ENCODE results near the gene TNFAIP3.

TNFAIP3 gene

GRCh38 chr6:137864812-137865508, 2.1 kb upstream of the TNFAIP3 start:
- no peak for TF ChIP-seq CTCF (IDR thresholded peaks at IDR 0.05; ENCODE audit: low read depth, low read length)
- no peak for TF ChIP-seq POLR2A (IDR thresholded peaks at IDR 0.05; ENCODE audit: extremely low read depth, insufficient read length)
- TF ChIP-seq MYC (IDR thresholded peaks at IDR 0.05; ENCODE audit: low read depth, low read length), result no peak
- no peak for TF ChIP-seq MAX (IDR thresholded peaks at IDR 0.05; ENCODE audit: low read depth, low read length)
- no peak overlapping the region for H3K4me3 ChIP-seq (ENCODE audit: low read depth, low read length)
- DNase-seq (ENCODE audit: low read depth), result no peak

GRCh38 chr6:137866200-137866913, 702 bp upstream of the TNFAIP3 start:
- H3K4me3 ChIP-seq (ENCODE audit: low read depth, low read length), result peak overlapping the region; percentile 71
- peak; percentile 65 for TF ChIP-seq MAX (IDR thresholded peaks at IDR 0.05; ENCODE audit: low read depth, low read length)
- no peak for TF ChIP-seq CTCF (IDR thresholded peaks at IDR 0.05; ENCODE audit: low read depth, low read length)
- DNase-seq (ENCODE audit: low read depth), result peak; percentile 75

DNA sequence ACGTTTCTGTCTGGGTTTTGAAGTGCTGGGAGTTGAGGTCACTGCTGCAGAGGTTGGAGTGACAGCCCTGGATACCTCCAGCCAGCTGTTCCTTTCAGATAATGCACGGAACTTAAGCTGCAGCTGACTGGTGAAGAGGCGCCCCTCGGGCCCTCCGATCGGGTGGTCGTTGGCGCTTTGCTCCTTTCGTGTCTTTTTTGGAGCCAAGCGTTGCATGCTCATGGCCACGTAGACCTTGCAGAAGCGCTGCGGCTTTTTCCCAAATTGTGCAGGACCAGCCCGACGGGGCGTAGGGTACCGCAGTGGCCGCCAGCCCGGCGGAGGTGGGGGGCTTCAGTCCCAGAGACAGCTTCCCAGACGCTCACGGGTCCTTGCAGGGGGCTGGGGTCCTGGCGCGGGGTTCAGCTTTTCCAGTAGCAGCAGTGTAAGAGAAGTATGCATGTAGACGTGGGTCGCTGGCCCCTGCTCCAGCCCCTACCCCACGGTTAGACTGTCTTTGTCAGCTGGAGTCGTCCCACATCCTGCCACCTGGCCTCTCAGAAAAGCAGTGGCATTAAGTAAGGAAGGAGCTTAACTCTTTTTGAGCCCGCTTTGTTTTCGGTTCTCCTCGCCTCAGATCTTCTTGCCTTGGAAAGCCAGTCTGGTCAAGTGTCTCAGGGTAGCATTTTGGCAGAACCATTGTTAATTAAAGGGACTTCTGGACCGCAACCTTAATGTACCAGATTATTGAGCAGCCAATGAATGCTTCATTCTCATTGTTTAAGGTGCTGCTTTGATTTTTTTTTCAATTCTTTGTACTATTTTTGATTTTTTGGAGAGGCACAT, 838 bp downstream of the TNFAIP3 start:
- peak; percentile 77 for DNase-seq (ENCODE audit: low read depth)

DNA sequence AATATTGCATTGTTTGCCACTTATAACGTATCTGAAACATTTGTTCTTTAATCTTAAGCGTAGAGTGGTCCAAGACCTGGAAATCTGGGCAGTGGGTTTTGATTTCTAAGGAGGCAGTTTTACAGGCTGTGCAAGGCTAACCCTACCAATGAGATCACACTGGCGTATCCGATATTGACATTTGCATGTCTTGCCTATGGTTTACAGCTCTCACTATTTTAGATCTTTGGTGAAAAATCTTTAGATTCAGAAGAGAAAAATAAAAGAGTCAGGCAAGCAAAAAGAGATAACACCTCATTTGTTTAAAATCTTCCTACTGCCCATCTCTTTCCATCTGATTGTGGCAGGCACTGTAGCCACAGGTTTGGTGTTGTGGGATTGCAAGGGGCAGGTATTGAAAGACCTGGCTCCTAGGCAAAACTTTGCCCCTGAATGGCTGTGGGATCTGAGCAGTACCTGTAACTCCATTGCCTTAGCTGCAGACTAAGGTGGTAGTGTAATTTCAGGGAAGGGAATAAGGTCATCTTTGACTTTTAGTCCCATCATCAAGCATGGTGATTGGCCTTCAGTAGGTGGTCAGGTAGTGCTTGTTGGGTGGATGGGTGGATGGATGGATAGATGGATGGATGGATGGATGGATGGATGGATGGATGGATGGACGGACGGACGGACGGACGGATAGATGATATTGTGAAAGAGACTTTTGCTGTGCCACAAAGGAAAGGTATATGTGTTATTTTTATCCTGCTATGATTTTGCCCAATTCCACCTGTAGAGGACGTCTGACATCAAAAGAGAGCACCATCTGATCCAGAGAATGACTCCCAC, 1.9 kb downstream of the TNFAIP3 start:
- TF ChIP-seq MAX (IDR thresholded peaks at IDR 0.05; ENCODE audit: low read depth, low read length) (no peak), POLR2A (IDR thresholded peaks at IDR 0.05; ENCODE audit: extremely low read depth, insufficient read length) (no peak)
- H3K4me3 ChIP-seq (ENCODE audit: low read depth, low read length), result peak overlapping the region; percentile 92
- no peak for DNase-seq (ENCODE audit: low read depth)

More for the DNA sequence above, 838 bp downstream of the TNFAIP3 start:
- H3K4me3 ChIP-seq (ENCODE audit: low read depth, low read length), result peak overlapping the region; percentile 92
- TF ChIP-seq MAX (IDR thresholded peaks at IDR 0.05; ENCODE audit: low read depth, low read length) (no peak), MYC (IDR thresholded peaks at IDR 0.05; ENCODE audit: low read depth, low read length) (no peak), POLR2A (IDR thresholded peaks at IDR 0.05; ENCODE audit: extremely low read depth, insufficient read length) (no peak), CTCF (IDR thresholded peaks at IDR 0.05; ENCODE audit: low read depth, low read length) (no peak)

DNA sequence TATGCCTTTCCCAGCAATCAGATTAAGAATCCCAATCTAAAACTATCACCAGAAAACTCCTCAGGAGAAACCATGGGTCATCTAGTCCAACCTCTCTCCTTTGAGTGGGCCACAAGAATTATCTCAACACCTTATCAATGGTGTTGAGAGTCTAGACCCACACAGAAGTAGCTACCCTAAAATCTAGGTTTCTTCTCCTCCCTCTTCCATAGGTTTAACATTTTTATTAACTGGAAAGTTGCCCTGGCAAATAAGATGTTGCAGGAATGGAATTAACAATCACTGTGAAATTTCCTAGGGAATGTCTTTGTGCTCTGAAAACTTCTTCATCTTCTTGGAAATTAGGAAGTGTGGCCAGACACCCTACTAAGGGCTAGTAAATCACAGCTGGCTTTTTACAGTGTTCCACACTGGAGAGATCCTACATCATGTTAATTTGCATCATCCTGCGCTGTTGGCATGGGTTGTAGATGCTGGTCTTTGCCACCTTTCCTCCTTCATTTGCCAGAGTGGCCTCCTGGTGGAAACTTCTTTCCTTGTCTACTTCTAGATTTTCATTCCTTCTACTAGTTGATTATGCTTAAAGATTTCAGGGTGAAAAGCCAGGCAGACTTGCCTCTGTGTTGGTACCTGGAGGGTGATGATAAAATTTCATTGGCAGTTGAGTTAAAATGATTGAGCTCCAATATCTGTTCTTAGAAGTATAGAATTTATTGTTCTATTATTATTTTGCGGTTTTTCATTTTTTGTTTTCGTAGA, 2.7 kb downstream of the TNFAIP3 start:
- peak overlapping the region; percentile 92 for H3K4me3 ChIP-seq (ENCODE audit: low read depth, low read length)
- no peak for DNase-seq (ENCODE audit: low read depth)
- no peak for TF ChIP-seq MAX (IDR thresholded peaks at IDR 0.05; ENCODE audit: low read depth, low read length)
- TF ChIP-seq CTCF (IDR thresholded peaks at IDR 0.05; ENCODE audit: low read depth, low read length), result no peak
- TF ChIP-seq POLR2A (IDR thresholded peaks at IDR 0.05; ENCODE audit: extremely low read depth, insufficient read length), result no peak
- no peak for TF ChIP-seq MYC (IDR thresholded peaks at IDR 0.05; ENCODE audit: low read depth, low read length)

All from NB4 (cell line).